AG09309 (cell line): ENCODE data around the gene INCA1.

Experiments
- DNase-seq: peaks from one replicate; pipeline ENCODE4 v3.0.0-alpha.2; 2010; ENCODE audit warnings: low read depth
- H3K4me3 ChIP-seq: 2 replicates; pipeline ENCODE4 v1.5.1; 2011; ENCODE audit warnings: mild to moderate bottlenecking, low read depth, low read length, moderate library complexity; ENCODE audit not compliant: control insufficient read depth
- CTCF ChIP-seq: IDR thresholded peaks from 2 replicates; pipeline ENCODE4 v1.5.1; 2011; ENCODE audit warnings: mild to moderate bottlenecking, low read depth, low read length, inconsistent platforms; ENCODE audit not compliant: insufficient read depth, control insufficient read depth; ENCODE audit errors: missing control alignments

The INCA1 gene

GRCh38 chr17:5027299-5027698, 30.0 kb upstream of the INCA1 start:
- no peak overlapping the region for H3K4me3 ChIP-seq
- DNase-seq, result no peak
- TF ChIP-seq CTCF, result no peak

- no peak for TF ChIP-seq CTCF
- H3K4me3 ChIP-seq, result no peak overlapping the region
- no peak for DNase-seq
Observed at GRCh38 chr17:5024604-5025003, 27.3 kb upstream of the INCA1 start.

GRCh38 chr17:5023588-5024147, 26.3 kb upstream of the INCA1 start:
- H3K4me3 ChIP-seq, result no peak overlapping the region
- TF ChIP-seq CTCF, result no peak
- DNase-seq, result no peak

- DNase-seq, result no peak
- no peak overlapping the region for H3K4me3 ChIP-seq
- TF ChIP-seq CTCF, result no peak
Observed at GRCh38 chr17:5022171-5022711, 24.9 kb upstream of the INCA1 start.

GRCh38 chr17:5020502-5021023, 23.2 kb upstream of the INCA1 start:
- DNase-seq, result no peak
- TF ChIP-seq CTCF, result no peak
- no peak overlapping the region for H3K4me3 ChIP-seq

GRCh38 chr17:5019475-5019956, 22.2 kb upstream of the INCA1 start:
- H3K4me3 ChIP-seq, result no peak overlapping the region
- no peak for TF ChIP-seq CTCF
- DNase-seq, result no peak
